ENCODE measurements around the gene TBC1D4. TPM values are rescaled to one million over a fixed set of nuclear protein-coding genes. Genes with fewer than 3 reads are reported as not detected.

Gene TBC1D4
- polyA plus RNA-seq, 2 donors = 5.8 to 7.7 TPM

- no peaks in the 10 kb centered on the region for H3K4me1 ChIP-seq (ENCODE audit: control insufficient read depth in 2 of 2, insufficient read depth in 2 of 2, low read length in 1 of 2)
- H3K36me3 ChIP-seq (ENCODE audit: control insufficient read depth in 2 of 2, insufficient read depth in 2 of 2, low read length in 1 of 2) = no peaks in the 10 kb centered on the region
- H3K27me3 ChIP-seq (ENCODE audit: control insufficient read depth in 1 of 2, insufficient read depth in 2 of 2, low read length in 2 of 2) = no peaks in the 10 kb centered on the region
- no peak overlapping the region for H3K27ac ChIP-seq (ENCODE audit: low read depth in 2 of 2, low read length in 1 of 2)
- 94 to 96% methylated on average over 1 of the region's 1 CpG for WGBS, 2 donors
- no peak overlapping the region for H3K4me3 ChIP-seq (ENCODE audit: low read depth in 1 of 2, low read length in 2 of 2)
- peaks cover 0 to 2% of the 10 kb centered on the region in 2 donors for H3K9me3 ChIP-seq (ENCODE audit: control insufficient read depth in 2 of 2, insufficient read depth in 1 of 2, low read depth in 1 of 2, low read length in 1 of 2)
Observed at GRCh38 chr13:75400775-75401174, 81.2 kb downstream of the TBC1D4 start.

- H3K27me3 ChIP-seq (ENCODE audit: control insufficient read depth in 1 of 2, insufficient read depth in 2 of 2, low read length in 2 of 2) = no peaks in the 10 kb centered on the region
- H3K9me3 ChIP-seq (ENCODE audit: control insufficient read depth in 2 of 2, insufficient read depth in 1 of 2, low read depth in 1 of 2, low read length in 1 of 2) = peaks cover 0 to 2% of the 10 kb centered on the region in 2 donors
- H3K4me3 ChIP-seq (ENCODE audit: low read depth in 1 of 2, low read length in 2 of 2) = no peak overlapping the region
- H3K36me3 ChIP-seq (ENCODE audit: control insufficient read depth in 2 of 2, insufficient read depth in 2 of 2, low read length in 1 of 2) = no peaks in the 10 kb centered on the region
- 76 to 89% methylated on average over 2 of the region's 2 CpGs for WGBS, 2 donors
- H3K4me1 ChIP-seq (ENCODE audit: control insufficient read depth in 2 of 2, insufficient read depth in 2 of 2, low read length in 1 of 2) = no peaks in the 10 kb centered on the region
- no peak overlapping the region for H3K27ac ChIP-seq (ENCODE audit: low read depth in 2 of 2, low read length in 1 of 2)
Observed at GRCh38 chr13:75399879-75400217, 82.1 kb downstream of the TBC1D4 start.

- Histone ChIP-seq H3K27ac (ENCODE audit: low read depth in 2 of 2, low read length in 1 of 2) (no peak overlapping the region), H3K4me3 (ENCODE audit: low read depth in 1 of 2, low read length in 2 of 2) (no peak overlapping the region)
- WGBS, 2 donors = 74 to 87% methylated on average over 2 of the region's 2 CpGs
Observed at GRCh38 chr13:75399168-75399878, 82.6 kb downstream of the TBC1D4 start.

GRCh38 chr13:75398072-75398471, 83.9 kb downstream of the TBC1D4 start:
- H3K27me3 ChIP-seq (ENCODE audit: control insufficient read depth in 1 of 2, insufficient read depth in 2 of 2, low read length in 2 of 2) = no peaks in the 10 kb centered on the region
- peaks cover 0 to 2% of the 10 kb centered on the region in 2 donors for H3K9me3 ChIP-seq (ENCODE audit: control insufficient read depth in 2 of 2, insufficient read depth in 1 of 2, low read depth in 1 of 2, low read length in 1 of 2)
- no peaks in the 10 kb centered on the region for H3K4me1 ChIP-seq (ENCODE audit: control insufficient read depth in 2 of 2, insufficient read depth in 2 of 2, low read length in 1 of 2)
- 90 to 95% methylated on average over 6 of the region's 6 CpGs for WGBS, 2 donors
- no peak overlapping the region for H3K27ac ChIP-seq (ENCODE audit: low read depth in 2 of 2, low read length in 1 of 2)
- no peaks in the 10 kb centered on the region for H3K36me3 ChIP-seq (ENCODE audit: control insufficient read depth in 2 of 2, insufficient read depth in 2 of 2, low read length in 1 of 2)
- H3K4me3 ChIP-seq (ENCODE audit: low read depth in 1 of 2, low read length in 2 of 2) = no peak overlapping the region

More at GRCh38 chr13:75399168-75399878, 82.6 kb downstream of the TBC1D4 start:
- H3K4me1 ChIP-seq (ENCODE audit: control insufficient read depth in 2 of 2, insufficient read depth in 2 of 2, low read length in 1 of 2) = no peaks in the 10 kb centered on the region
- no peaks in the 10 kb centered on the region for H3K27me3 ChIP-seq (ENCODE audit: control insufficient read depth in 1 of 2, insufficient read depth in 2 of 2, low read length in 2 of 2)
- peaks cover 0 to 2% of the 10 kb centered on the region in 2 donors for H3K9me3 ChIP-seq (ENCODE audit: control insufficient read depth in 2 of 2, insufficient read depth in 1 of 2, low read depth in 1 of 2, low read length in 1 of 2)
- H3K36me3 ChIP-seq (ENCODE audit: control insufficient read depth in 2 of 2, insufficient read depth in 2 of 2, low read length in 1 of 2) = no peaks in the 10 kb centered on the region

GRCh38 chr13:75395901-75396300, 86.1 kb downstream of the TBC1D4 start:
- Histone ChIP-seq H3K4me1 (ENCODE audit: control insufficient read depth in 2 of 2, insufficient read depth in 2 of 2, low read length in 1 of 2) (no peaks in the 10 kb centered on the region), H3K4me3 (ENCODE audit: low read depth in 1 of 2, low read length in 2 of 2) (no peak overlapping the region), H3K27me3 (ENCODE audit: control insufficient read depth in 1 of 2, insufficient read depth in 2 of 2, low read length in 2 of 2) (no peaks in the 10 kb centered on the region), H3K36me3 (ENCODE audit: control insufficient read depth in 2 of 2, insufficient read depth in 2 of 2, low read length in 1 of 2) (no peaks in the 10 kb centered on the region), H3K27ac (ENCODE audit: low read depth in 2 of 2, low read length in 1 of 2) (no peak overlapping the region), H3K9me3 (ENCODE audit: control insufficient read depth in 2 of 2, insufficient read depth in 1 of 2, low read depth in 1 of 2, low read length in 1 of 2) (peaks cover 0 to 2% of the 10 kb centered on the region in 2 donors)
- 67 to 76% methylated on average over 4 of the region's 4 CpGs for WGBS, 2 donors

GRCh38 chr13:75395066-75395465, 86.9 kb downstream of the TBC1D4 start:
- peaks cover 0 to 2% of the 10 kb centered on the region in 2 donors for H3K9me3 ChIP-seq (ENCODE audit: control insufficient read depth in 2 of 2, insufficient read depth in 1 of 2, low read depth in 1 of 2, low read length in 1 of 2)
- no peaks in the 10 kb centered on the region for H3K36me3 ChIP-seq (ENCODE audit: control insufficient read depth in 2 of 2, insufficient read depth in 2 of 2, low read length in 1 of 2)
- no peak overlapping the region for H3K27ac ChIP-seq (ENCODE audit: low read depth in 2 of 2, low read length in 1 of 2)
- H3K4me3 ChIP-seq (ENCODE audit: low read depth in 1 of 2, low read length in 2 of 2) = no peak overlapping the region
- 62 to 65% methylated on average over 5 of the region's 5 CpGs for WGBS, 2 donors
- H3K4me1 ChIP-seq (ENCODE audit: control insufficient read depth in 2 of 2, insufficient read depth in 2 of 2, low read length in 1 of 2) = no peaks in the 10 kb centered on the region
- H3K27me3 ChIP-seq (ENCODE audit: control insufficient read depth in 1 of 2, insufficient read depth in 2 of 2, low read length in 2 of 2) = no peaks in the 10 kb centered on the region

- H3K36me3 ChIP-seq (ENCODE audit: control insufficient read depth in 2 of 2, insufficient read depth in 2 of 2, low read length in 1 of 2) = no peaks in the 10 kb centered on the region
- H3K9me3 ChIP-seq (ENCODE audit: control insufficient read depth in 2 of 2, insufficient read depth in 1 of 2, low read depth in 1 of 2, low read length in 1 of 2) = no peaks in the 10 kb centered on the region
- 73 to 75% methylated on average over 5 of the region's 5 CpGs for WGBS, 2 donors
- no peak overlapping the region for H3K27ac ChIP-seq (ENCODE audit: low read depth in 2 of 2, low read length in 1 of 2)
- H3K4me1 ChIP-seq (ENCODE audit: control insufficient read depth in 2 of 2, insufficient read depth in 2 of 2, low read length in 1 of 2) = no peaks in the 10 kb centered on the region
- H3K4me3 ChIP-seq (ENCODE audit: low read depth in 1 of 2, low read length in 2 of 2) = no peak overlapping the region
- no peaks in the 10 kb centered on the region for H3K27me3 ChIP-seq (ENCODE audit: control insufficient read depth in 1 of 2, insufficient read depth in 2 of 2, low read length in 2 of 2)
Observed at GRCh38 chr13:75393839-75394520, 88.0 kb downstream of the TBC1D4 start.

GRCh38 chr13:75391432-75392100, 90.4 kb downstream of the TBC1D4 start:
- 90 to 96% methylated on average over 3 of the region's 3 CpGs for WGBS, 2 donors
- H3K36me3 ChIP-seq (ENCODE audit: control insufficient read depth in 2 of 2, insufficient read depth in 2 of 2, low read length in 1 of 2) = no peaks in the 10 kb centered on the region

GRCh38 chr13:75390229-75390628, 91.7 kb downstream of the TBC1D4 start:
- H3K4me1 ChIP-seq (ENCODE audit: control insufficient read depth in 2 of 2, insufficient read depth in 2 of 2, low read length in 1 of 2) = no peaks in the 10 kb centered on the region
- no peak overlapping the region for H3K27ac ChIP-seq (ENCODE audit: low read depth in 2 of 2, low read length in 1 of 2)
- H3K9me3 ChIP-seq (ENCODE audit: control insufficient read depth in 2 of 2, insufficient read depth in 1 of 2, low read depth in 1 of 2, low read length in 1 of 2) = no peaks in the 10 kb centered on the region
- no peaks in the 10 kb centered on the region for H3K27me3 ChIP-seq (ENCODE audit: control insufficient read depth in 1 of 2, insufficient read depth in 2 of 2, low read length in 2 of 2)
- H3K36me3 ChIP-seq (ENCODE audit: control insufficient read depth in 2 of 2, insufficient read depth in 2 of 2, low read length in 1 of 2) = no peaks in the 10 kb centered on the region
- H3K4me3 ChIP-seq (ENCODE audit: low read depth in 1 of 2, low read length in 2 of 2) = no peak overlapping the region
- 95 to 96% methylated on average over 5 of the region's 5 CpGs for WGBS, 2 donors

More at GRCh38 chr13:75391432-75392100, 90.4 kb downstream of the TBC1D4 start:
- Histone ChIP-seq H3K4me1 (ENCODE audit: control insufficient read depth in 2 of 2, insufficient read depth in 2 of 2, low read length in 1 of 2) (no peaks in the 10 kb centered on the region), H3K27me3 (ENCODE audit: control insufficient read depth in 1 of 2, insufficient read depth in 2 of 2, low read length in 2 of 2) (no peaks in the 10 kb centered on the region), H3K9me3 (ENCODE audit: control insufficient read depth in 2 of 2, insufficient read depth in 1 of 2, low read depth in 1 of 2, low read length in 1 of 2) (no peaks in the 10 kb centered on the region), H3K4me3 (ENCODE audit: low read depth in 1 of 2, low read length in 2 of 2) (no peak overlapping the region), H3K27ac (ENCODE audit: low read depth in 2 of 2, low read length in 1 of 2) (no peak overlapping the region)
